GM15510 (cell line): ENCODE results near the gene ADCY3.
A peak's percentile ranks its signal among the peaks of the same experiment; 100 is the strongest.

Experiments
- POLR2A ChIP-seq: IDR thresholded peaks from 3 replicates; pipeline ENCODE4 v1.6.1; 2011; ENCODE audit warnings: borderline replicate concordance; ENCODE audit not compliant: insufficient read length; ENCODE audit errors: extremely low read depth

Gene ADCY3

GRCh38 chr2:24816884-24817283 lies 103.2 kb downstream of the ADCY3 start:
- no peak for TF ChIP-seq POLR2A

DNA sequence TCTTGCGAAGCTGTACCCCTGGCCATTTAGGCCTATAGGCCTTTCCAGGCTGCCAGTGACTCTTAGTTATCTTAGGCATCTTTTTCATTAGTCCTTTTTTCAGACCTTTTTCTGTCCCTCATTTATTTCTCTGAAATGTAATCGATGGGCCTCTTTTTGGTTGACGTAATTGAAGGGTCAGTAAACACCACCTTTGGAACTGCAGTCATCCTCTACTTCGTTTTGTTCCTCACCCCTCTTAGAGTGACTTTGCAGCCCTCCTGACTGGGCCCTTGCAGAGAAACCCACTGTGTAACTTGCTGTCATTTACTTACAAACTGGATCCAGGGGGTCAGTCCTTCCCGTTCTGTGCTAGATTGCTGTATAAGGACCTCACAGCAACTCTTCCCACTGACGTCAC lies 103.6 kb downstream of the ADCY3 start:
- TF ChIP-seq POLR2A: no peak

- no peak for TF ChIP-seq POLR2A
Observed at GRCh38 chr2:24815171-24815570, 104.9 kb downstream of the ADCY3 start.

DNA sequence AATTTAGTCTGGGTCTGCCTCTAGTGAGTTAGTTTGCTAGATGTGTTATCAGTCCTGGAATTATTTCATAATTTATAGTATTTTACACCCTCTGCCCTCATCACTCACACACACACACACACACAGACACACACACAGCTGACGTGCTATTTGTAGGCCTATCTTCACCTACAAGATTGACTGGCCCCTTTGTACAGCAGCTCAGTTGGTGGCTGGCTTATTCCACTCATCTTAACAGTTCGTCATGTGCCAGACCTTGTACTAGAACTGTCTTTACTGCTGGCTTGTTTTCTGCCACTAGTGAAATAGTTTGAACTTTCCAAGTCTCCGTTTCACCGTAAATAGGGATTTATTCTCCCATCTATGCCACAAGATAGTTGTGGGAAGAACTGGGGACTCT lies 105.5 kb downstream of the ADCY3 start:
- TF ChIP-seq POLR2A: no peak

DNA sequence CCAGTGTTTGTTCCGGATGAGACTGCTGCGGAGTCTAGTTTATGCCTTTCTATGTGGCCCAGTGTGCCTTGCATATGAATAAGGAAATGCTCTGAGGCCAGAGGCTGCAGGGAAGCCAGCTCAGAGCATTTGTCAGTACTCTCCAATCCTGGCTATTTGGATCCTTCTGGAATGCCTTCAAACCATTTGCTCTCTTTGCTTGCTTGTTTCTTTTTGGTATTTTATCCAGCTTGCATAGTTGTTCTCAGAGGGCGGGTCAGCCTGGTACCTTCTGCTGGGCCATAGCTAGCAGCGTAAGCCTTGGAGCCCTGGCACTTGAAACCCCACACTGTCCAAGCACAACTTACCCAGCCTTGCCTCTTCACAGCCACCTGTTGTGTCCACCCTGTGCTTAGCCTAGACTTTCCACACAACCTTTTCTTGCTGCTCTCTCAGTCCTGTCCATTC lies 106.3 kb downstream of the ADCY3 start:
- TF ChIP-seq POLR2A: no peak

- no peak for TF ChIP-seq POLR2A
Observed at GRCh38 chr2:24809316-24810007, 110.6 kb downstream of the ADCY3 start.

DNA sequence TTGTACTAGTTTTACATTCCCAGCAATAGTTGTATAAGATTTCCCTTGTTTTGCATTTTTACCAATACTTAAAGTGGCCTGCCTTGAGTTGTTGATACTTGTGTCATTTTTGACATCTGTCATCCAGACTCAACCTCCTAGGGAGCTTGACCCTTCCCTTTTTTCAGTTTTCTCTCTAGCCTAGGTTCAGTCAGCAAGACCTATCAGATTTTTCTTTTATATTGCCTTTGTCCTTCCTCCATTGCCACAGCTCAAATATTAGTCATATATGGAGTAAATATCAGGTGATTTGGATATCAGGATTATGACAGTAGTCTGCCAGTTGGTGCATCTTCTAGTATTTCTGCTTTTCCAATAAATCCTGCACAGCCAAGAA lies 113.4 kb downstream of the ADCY3 start:
- TF ChIP-seq POLR2A: no peak

GRCh38 chr2:24797644-24798043 lies 122.4 kb downstream of the ADCY3 start:
- TF ChIP-seq POLR2A: no peak

- no peak for TF ChIP-seq POLR2A
Observed at GRCh38 chr2:24793761-24794435, 126.1 kb downstream of the ADCY3 start.

DNA sequence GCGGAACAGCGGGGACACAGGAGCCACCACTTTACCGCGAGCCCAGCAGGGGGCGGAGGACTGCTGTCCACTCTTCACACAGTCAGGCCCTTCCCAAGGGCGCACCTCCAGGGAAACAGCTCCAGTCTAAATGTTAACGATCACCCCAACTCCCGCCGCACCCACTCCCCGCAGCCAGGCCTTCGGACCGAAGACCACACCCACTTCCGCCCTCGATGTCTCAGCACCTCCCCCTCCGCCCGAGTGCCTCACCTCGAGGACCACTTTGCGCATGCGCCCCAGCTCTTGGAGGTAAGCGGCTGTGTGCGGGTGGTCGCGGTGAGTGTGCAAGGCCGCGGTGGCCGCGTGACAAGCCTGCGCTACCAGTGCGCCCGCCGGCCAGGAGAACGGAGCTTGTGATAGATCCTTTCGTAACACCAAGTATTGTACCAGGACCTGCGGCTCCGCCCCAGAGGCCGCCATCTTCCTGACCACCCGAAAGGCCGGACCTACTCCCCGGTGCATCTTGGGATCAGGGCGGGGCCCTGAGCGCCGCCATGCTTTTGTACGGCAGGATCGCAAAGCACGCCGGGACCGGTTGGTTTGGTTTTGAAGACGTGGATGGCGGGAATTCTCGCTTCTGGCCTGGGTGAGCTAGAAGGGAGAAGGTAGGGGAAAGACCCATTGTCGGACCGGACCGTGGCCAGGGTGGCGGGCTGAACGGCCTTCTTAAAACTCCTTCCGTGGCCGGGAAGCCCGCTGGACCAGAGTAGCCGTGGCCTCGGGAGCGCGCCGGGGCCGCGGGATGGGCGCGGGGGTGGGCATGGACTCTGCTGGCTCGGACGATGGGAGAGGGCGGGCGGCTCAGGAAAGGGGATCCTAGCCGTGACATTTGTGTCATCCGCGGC lies 126.9 kb downstream of the ADCY3 start, which contains the start of the genes CENPO and PTRHD1:
TSS of gene CENPO (plus strand) at position 552 of the 887 bp plus-strand sequence. CDS start 495 bp downstream, outside the sequence.
TSS of gene PTRHD1 (minus strand) at position 518 of the 887 bp plus-strand sequence. CDS start at position 504, 14 bp downstream.
- TF ChIP-seq POLR2A: peak; percentile 84

GRCh38 chr2:24792542-24792873 lies 127.5 kb downstream of the ADCY3 start:
- TF ChIP-seq POLR2A: no peak

DNA sequence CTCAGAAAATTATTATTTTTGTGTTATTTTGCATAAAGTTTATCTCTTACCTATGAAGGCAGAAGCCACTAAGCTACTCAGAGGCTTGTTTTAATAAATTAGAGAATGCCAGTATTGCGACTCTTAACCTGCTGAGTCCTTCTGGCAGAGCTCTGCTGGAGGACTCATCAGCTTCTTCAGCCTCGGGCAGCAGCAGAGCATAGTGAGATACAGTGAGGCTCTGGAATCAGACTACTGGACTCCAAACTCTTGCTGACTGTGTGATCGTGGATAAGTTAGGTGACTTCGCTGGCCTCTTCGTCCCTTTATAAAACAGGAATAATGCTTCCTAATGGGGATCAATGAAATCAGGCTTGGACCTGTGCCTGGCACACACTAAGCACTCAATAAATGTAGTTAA lies 128.6 kb downstream of the ADCY3 start:
- TF ChIP-seq POLR2A: no peak

- no peak for TF ChIP-seq POLR2A
Observed at GRCh38 chr2:24788816-24789215, 131.2 kb downstream of the ADCY3 start.

DNA sequence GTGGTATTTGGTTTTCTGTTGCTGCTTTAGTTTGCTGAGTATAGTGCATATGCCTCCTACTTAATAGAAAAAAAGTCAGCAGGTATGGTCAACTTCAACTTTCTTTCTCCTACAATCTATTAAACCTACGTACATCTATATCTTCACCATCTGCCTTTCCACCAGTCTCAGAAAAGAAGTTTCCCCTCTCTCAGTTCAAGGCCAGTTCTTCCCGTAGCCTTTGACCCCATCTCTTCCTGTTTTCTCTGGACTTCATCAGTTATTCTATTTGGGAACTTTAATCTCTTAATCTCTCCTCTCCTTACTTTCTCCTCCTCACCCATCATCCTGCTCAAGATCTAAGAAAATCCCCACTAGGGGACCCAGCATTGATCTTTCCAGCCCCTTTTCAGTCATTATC lies 132.5 kb downstream of the ADCY3 start:
- TF ChIP-seq POLR2A: no peak

GRCh38 chr2:24785671-24786321 lies 134.2 kb downstream of the ADCY3 start:
- no peak for TF ChIP-seq POLR2A
